Cerebellar cortex (tissue), 1 donor: ENCODE data around the gene H2BK1.

Experiments used
- DNase-seq: peaks from one replicate; pipeline ENCODE4 v3.0.0-alpha.2; 2015; ENCODE audit warnings: low spot score

Gene H2BK1

GRCh38 chr7:151202836-151203235, 7.5 kb downstream of the H2BK1 start:
- DNase-seq, result no peak

DNA sequence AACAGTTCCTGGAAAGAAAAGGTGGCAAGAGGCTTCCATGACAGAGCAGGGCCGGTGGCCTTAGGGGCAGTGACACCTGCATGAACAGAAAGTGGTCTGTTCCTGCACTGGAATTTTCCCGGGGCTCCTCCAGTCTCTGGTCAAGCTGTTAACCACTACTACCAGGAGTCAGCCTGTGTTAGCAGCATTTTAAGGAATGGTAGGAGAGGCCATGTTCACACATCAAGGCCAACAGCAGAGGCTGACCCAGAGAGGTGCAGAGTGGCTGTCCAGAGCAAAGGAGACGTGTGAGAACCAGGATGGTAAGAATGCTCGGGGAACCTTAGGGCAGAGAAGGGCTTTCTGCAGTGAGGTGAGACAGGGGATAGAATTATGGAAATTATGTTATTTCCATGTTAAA, 8.5 kb downstream of the H2BK1 start:
- DNase-seq, result no peak

- no peak for DNase-seq
Observed at GRCh38 chr7:151201344-151201743, 8.9 kb downstream of the H2BK1 start.

GRCh38 chr7:151198945-151199848, 11.1 kb downstream of the H2BK1 start:
- DNase-seq, result no peak

- no peak for DNase-seq
Observed at GRCh38 chr7:151197932-151198331, 12.4 kb downstream of the H2BK1 start.

DNA sequence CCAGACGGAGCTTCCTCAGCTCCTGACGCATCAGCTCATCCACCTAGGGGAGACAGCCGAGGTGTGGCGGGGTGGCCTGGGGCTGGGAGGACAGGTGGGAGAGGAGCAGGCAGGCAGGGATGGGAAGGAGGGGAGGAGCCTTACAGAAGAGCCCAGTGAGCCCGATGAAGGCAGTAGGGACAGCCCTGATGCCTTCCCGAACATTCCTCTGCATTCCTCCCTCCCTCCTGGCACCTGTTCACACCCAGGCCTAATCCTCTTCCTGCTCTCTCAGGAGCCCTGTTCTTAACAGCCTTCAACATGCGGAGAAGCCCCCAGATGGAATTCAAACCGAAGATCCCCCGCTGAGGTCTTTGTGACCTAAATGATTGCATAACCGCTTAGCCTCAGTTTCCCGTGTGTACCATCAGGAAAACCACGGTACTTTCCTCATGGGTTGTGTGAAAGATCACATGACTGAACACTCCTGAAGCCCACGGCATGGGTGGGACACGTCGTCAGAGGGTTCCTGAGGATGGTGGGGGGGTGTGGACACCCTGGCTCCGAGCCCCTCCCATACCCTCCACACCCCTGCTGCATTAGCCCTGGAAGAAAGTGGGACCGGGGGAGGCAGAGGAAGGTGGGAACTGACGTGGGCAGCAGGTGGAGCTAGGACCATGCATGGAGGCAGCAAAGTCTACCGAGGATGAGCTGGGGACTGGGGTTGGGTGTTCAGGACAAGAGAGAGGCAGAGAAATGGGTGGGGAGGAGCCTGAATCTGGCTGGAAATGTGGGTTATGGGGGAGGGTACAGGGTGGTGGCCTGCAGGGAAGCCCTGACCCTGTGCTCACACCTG, 14.5 kb downstream of the H2BK1 start:
- no peak for DNase-seq

DNA sequence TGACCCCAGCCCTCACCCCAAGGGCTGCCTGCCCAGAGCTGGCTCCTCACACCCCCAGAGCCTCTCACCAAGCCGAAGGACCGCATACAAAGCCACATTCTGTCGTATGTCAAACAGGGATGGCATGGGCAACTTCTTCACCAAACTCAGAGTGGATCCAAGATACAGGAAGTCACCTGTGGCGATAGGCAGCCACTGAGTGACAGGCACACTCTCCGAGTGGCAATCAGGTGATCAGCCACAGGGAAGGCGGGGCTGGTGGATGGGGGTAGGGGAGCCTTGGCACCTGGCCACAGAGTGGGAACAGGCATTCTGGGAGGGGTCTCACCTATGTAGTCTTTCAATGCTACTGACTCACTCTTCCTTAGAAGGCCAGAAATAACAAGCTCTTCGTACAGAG, 16.1 kb downstream of the H2BK1 start:
- no peak for DNase-seq

DNA sequence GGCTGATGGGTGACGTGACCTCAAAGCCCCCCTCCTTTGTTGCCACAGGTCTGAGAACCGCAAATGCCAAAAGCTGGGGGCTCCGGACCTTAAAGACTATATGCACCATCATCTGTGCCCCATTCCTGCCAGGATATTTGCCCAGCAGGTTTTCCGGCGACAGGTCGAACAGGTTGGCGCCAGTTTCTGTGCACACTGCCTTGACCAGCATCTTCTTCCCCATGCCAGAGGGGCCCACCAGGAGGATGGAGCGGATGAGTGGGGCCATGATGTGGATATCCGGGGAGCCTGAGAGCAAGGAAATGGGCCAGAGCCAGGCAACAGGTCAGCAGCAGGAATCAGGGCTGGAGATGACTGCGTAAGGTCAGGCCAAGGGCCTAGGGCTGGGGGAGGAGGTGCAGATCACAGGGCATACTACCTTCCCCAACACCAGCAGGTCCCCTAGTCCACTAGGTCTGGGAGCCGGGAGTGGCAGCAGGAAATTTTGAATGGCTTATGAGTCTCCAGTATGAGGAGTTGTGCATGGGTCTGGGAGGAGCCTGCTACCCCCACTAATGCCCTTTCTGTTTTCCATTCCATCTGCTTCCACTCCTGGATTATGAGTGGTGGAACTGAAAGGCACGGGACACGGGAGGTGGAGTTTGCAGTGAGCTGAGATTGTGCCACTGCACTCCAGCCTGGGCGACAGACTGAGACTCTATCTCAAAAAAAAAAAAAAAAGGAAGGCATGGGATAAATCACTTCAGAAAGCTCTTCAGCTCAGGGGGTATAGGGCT, 16.9 kb downstream of the H2BK1 start:
- DNase-seq, result no peak

DNA sequence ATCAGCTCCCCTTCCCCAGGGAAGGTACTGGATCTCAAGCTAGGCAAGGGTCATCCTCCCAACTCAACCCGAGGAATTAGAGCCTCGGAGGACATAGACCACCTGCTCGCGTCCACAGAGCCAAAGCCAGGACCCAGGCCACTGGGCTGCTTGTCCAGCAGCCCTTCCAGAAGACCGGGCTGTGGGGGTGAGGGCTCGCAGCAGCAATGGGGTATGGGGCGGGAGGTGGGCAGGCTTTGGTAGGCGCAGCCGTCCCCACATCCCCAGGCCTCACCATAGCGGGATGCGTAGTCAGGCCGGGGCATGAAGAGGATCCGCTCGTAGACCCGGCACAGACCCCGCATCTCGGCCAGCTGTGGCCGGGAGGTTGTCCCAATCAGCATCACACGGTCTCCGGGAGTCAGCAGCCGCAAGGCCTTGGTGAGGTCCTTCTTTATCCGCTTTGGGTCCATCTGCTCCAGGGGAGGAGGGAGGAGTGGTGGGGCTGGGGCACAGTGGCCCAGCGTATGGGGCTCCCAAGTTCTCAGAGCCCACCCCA, 18.2 kb downstream of the H2BK1 start:
- no peak for DNase-seq

GRCh38 chr7:151191544-151191943, 18.7 kb downstream of the H2BK1 start:
- no peak for DNase-seq

- DNase-seq, result no peak
Observed at GRCh38 chr7:151189038-151189437, 21.2 kb downstream of the H2BK1 start.

GRCh38 chr7:151188252-151188542, 22.1 kb downstream of the H2BK1 start:
- no peak for DNase-seq

- no peak for DNase-seq
Observed at GRCh38 chr7:151187409-151188251, 22.7 kb downstream of the H2BK1 start.

- no peak for DNase-seq
Observed at GRCh38 chr7:151186640-151187408, 23.5 kb downstream of the H2BK1 start, which contains the start of gene ASB10. Gene ASB10, minus strand, starts transcription at chr7:151187250. Its CDS starts 120 bp downstream, at chr7:151187130.

DNA sequence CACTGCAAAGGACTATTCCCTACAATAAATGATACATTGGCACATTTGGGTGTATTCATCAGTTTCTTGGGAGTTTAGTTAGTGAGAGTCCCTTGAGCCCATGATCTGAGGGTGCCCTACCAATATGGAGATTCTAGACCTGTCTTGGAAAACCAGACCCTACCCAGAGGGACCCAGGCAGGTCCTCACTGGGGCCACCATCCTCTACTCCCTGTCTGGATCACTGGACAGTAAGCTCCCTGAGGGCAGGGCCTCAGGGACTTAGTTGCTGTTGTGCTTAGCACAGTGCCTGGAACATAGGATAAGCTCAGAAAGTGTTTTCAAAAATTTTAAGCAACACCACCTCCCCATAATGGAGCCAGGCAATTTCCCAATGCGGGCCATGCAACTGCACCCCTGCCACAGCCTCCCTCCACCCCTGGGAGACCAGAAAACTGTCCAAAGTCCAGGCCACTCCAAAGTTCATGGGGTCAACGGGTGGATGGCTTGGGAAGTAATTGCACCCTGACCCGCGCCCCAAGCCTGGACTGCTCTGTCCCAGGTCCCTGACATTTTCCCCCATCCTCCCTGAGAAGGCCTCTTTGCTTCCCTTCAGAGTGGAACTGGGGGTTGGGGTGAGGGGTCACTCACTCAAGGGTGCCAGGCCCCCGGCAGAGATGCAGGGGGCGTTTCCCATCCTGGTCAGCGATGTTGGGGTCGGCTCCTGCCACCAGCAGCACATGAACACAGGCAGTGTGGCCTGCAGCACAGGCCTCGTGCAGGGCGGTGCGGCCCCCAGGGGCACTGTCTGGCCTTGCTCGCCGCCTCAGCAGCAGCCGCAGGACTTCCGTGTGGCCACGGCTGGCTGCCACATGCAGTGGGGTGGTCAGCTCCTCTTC, 24.3 kb downstream of the H2BK1 start:
- no peak for DNase-seq

- no peak for DNase-seq
Observed at GRCh38 chr7:151181011-151181431, 29.3 kb downstream of the H2BK1 start.

- DNase-seq, result no peak
Observed at GRCh38 chr7:151179946-151180345, 30.3 kb downstream of the H2BK1 start.

GRCh38 chr7:151179287-151179860, 30.9 kb downstream of the H2BK1 start:
- DNase-seq, result no peak

- DNase-seq, result no peak
Observed at GRCh38 chr7:151178831-151179230, 31.5 kb downstream of the H2BK1 start.
